Neural cell (in vitro differentiated cells): ENCODE measurements around the gene RFTN1.

Experiments used
- CTCF ChIP-seq: fragments of 450-650 bp; IDR thresholded peaks from 2 replicates; pipeline ENCODE4 v1.5.1; 2014; ENCODE audit warnings: antibody characterized with exemption, mild to moderate bottlenecking, moderate library complexity; ENCODE audit not compliant: poor library complexity, severe bottlenecking
- EP300 ChIP-seq: fragments of 450-650 bp; conservative IDR thresholded peaks from 2 replicates; pipeline ENCODE4 v1.6.1; 2014; ENCODE audit warnings: antibody characterized with exemption, mild to moderate bottlenecking, moderate library complexity; ENCODE audit not compliant: poor library complexity, severe bottlenecking
- EZH2 ChIP-seq: fragments of 200-600, 300-800 bp; shearing (Covaris generic), sonication (generic); IDR thresholded peaks from 2 replicates; pipeline ENCODE4 v1.6.1; 2014; ENCODE audit warnings: antibody characterized with exemption, low read length, borderline replicate concordance, mild to moderate bottlenecking; ENCODE audit not compliant: insufficient read depth, poor library complexity, severe bottlenecking
- MXI1 ChIP-seq: fragments of 450-650 bp; conservative IDR thresholded peaks from 2 replicates; pipeline ENCODE4 v1.6.1; 2014; ENCODE audit warnings: antibody characterized with exemption, mild to moderate bottlenecking; ENCODE audit not compliant: poor library complexity, severe bottlenecking
- POLR2AphosphoS5 ChIP-seq: IDR thresholded peaks from 2 replicates; pipeline ENCODE4 v1.6.1; 2012
- RAD21 ChIP-seq: fragments of 450-650 bp; conservative IDR thresholded peaks from 2 replicates; pipeline ENCODE4 v1.6.1; 2014; ENCODE audit warnings: antibody characterized with exemption, mild to moderate bottlenecking, moderate library complexity
- REST ChIP-seq: IDR thresholded peaks from 2 replicates; pipeline ENCODE4 v1.6.1; 2012; ENCODE audit warnings: borderline replicate concordance
- SMC3 ChIP-seq: fragments of 450-650 bp; conservative IDR thresholded peaks from 2 replicates; pipeline ENCODE4 v1.6.1; 2014; ENCODE audit warnings: antibody characterized with exemption, mild to moderate bottlenecking, moderate library complexity; ENCODE audit not compliant: poor library complexity
- TAF1 ChIP-seq: IDR thresholded peaks from 2 replicates; pipeline ENCODE4 v1.6.1; 2012; ENCODE audit warnings: low read depth

GRCh38 chr3:16383864-16384263 is 129.6 kb downstream of the RFTN1 start:
- TF ChIP-seq EZH2: no peak
- no peak for TF ChIP-seq CTCF
- TF ChIP-seq RAD21: no peak
- TF ChIP-seq POLR2AphosphoS5: no peak
- no peak for TF ChIP-seq EP300
- no peak for TF ChIP-seq TAF1
- no peak for TF ChIP-seq REST
- no peak for TF ChIP-seq SMC3
- no peak for TF ChIP-seq MXI1
